GM12874 (cell line): ENCODE data around the gene CD300A.

Experiments
- CTCF ChIP-seq: IDR thresholded peaks from 2 replicates; pipeline ENCODE4 v1.5.1; 2011; ENCODE audit warnings: low read depth, mild to moderate bottlenecking, control low read depth, low read length, moderate library complexity; ENCODE audit not compliant: insufficient read depth

The CD300A gene

GRCh38 chr17:74477411-74477810 is 11.0 kb downstream of the CD300A start:
- no peak for TF ChIP-seq CTCF

- TF ChIP-seq CTCF = no peak
These were observed 12.1 kb downstream of the CD300A start for GRCh38 chr17:74478420-74479100.

GRCh38 chr17:74480290-74480689 is 13.9 kb downstream of the CD300A start:
- TF ChIP-seq CTCF = no peak

- TF ChIP-seq CTCF = no peak
These were observed 15.2 kb downstream of the CD300A start for GRCh38 chr17:74481621-74482020.

GRCh38 chr17:74484066-74484465 is 17.6 kb downstream of the CD300A start:
- TF ChIP-seq CTCF = no peak

- TF ChIP-seq CTCF = no peak
These were observed 18.7 kb downstream of the CD300A start for GRCh38 chr17:74485022-74485743.

GRCh38 chr17:74485841-74486240 is 19.4 kb downstream of the CD300A start:
- TF ChIP-seq CTCF = no peak
